ENCODE data around the gene RAX.
"Not testable (repeated sequence)": the region's sequence is repeated elsewhere in the genome, so short reads cannot be mapped to it uniquely, and the experiment has no call there.

Gene RAX

GRCh38 chr18:59261842-59262241, 11.4 kb downstream of the RAX start:
- H3K79me1 ChIP-seq (ENCODE audit: low read depth, low read length); H2BK120ac ChIP-seq (ENCODE audit: low read depth, low read length); H2AFZ ChIP-seq (ENCODE audit: low read length); H3K18ac ChIP-seq (ENCODE audit: low read length); H3K27ac ChIP-seq (replicated peaks; ENCODE audit: low read length); H3K23ac ChIP-seq (ENCODE audit: low read depth, low read length, poor library complexity); H3K4ac ChIP-seq (ENCODE audit: low read length); H3K4me2 ChIP-seq (ENCODE audit: insufficient read depth, low read length, poor library complexity, severe bottlenecking); H2AK5ac ChIP-seq (ENCODE audit: low read depth, low read length); H3K9me3 ChIP-seq (replicated peaks in 1 of 2; ENCODE audit: control insufficient read depth in 2 of 2, insufficient read depth in 1 of 2, low read depth in 1 of 2, low read length in 2 of 2); H2BK12ac ChIP-seq (ENCODE audit: low read length); DNase-seq (ENCODE audit: low spot score); H3K9ac ChIP-seq (ENCODE audit: low read depth, low read length, poor library complexity); H3K14ac ChIP-seq (ENCODE audit: low read length); H2BK5ac ChIP-seq (ENCODE audit: low read length); H3K36me3 ChIP-seq (replicated peaks in 1 of 2; ENCODE audit: control insufficient read depth in 2 of 2, insufficient read depth in 2 of 2, low read length in 2 of 2); H4K91ac ChIP-seq (ENCODE audit: low read depth, low read length, poor library complexity); H2BK15ac ChIP-seq (ENCODE audit: low read length); H4K8ac ChIP-seq (ENCODE audit: low read depth, low read length); H3K4me3 ChIP-seq (ENCODE audit: low read length in 2 of 2): not testable (repeated sequence)
- peaks cover 0 to 16% of the 10 kb centered on the region in 2 donors for H3K4me1 ChIP-seq (ENCODE audit: control insufficient read depth in 2 of 2, insufficient read depth in 1 of 2, low read depth in 1 of 2, low read length in 2 of 2)
- no CpG with 5 or more reads among the region's 3 CpGs for WGBS, 2 donors (ENCODE audit: extremely low coverage in 2 of 2, insufficient read length in 2 of 2, insufficient replicate concordance in 1 of 2)
- peaks cover 3 to 45% (median 34%) of the 10 kb centered on the region in 3 experiments for H3K27me3 ChIP-seq (ENCODE audit: control insufficient read depth in 3 of 3, insufficient read depth in 3 of 3, low read depth in 1 of 3, low read length in 3 of 3)

- H2BK120ac ChIP-seq (ENCODE audit: low read depth, low read length); H2AFZ ChIP-seq (ENCODE audit: low read length); H3K4me2 ChIP-seq (ENCODE audit: insufficient read depth, low read length, poor library complexity, severe bottlenecking); H3K4me1 ChIP-seq (ENCODE audit: control insufficient read depth in 2 of 2, insufficient read depth in 1 of 2, low read depth in 1 of 2, low read length in 2 of 2); H3K18ac ChIP-seq (ENCODE audit: low read length); H3K27me3 ChIP-seq (ENCODE audit: control insufficient read depth in 3 of 3, insufficient read depth in 3 of 3, low read depth in 1 of 3, low read length in 3 of 3); H3K23ac ChIP-seq (ENCODE audit: low read depth, low read length, poor library complexity); H3K9ac ChIP-seq (ENCODE audit: low read depth, low read length, poor library complexity); H3K36me3 ChIP-seq (replicated peaks in 1 of 2; ENCODE audit: control insufficient read depth in 2 of 2, insufficient read depth in 2 of 2, low read length in 2 of 2); H3K9me3 ChIP-seq (replicated peaks in 1 of 2; ENCODE audit: control insufficient read depth in 2 of 2, insufficient read depth in 1 of 2, low read depth in 1 of 2, low read length in 2 of 2); H3K4me3 ChIP-seq (ENCODE audit: low read length in 2 of 2); H4K8ac ChIP-seq (ENCODE audit: low read depth, low read length); H3K79me1 ChIP-seq (ENCODE audit: low read depth, low read length); H3K14ac ChIP-seq (ENCODE audit: low read length); H3K27ac ChIP-seq (replicated peaks; ENCODE audit: low read length); H4K91ac ChIP-seq (ENCODE audit: low read depth, low read length, poor library complexity); H2BK15ac ChIP-seq (ENCODE audit: low read length); DNase-seq (ENCODE audit: low spot score); H2BK12ac ChIP-seq (ENCODE audit: low read length); H2AK5ac ChIP-seq (ENCODE audit: low read depth, low read length); H2BK5ac ChIP-seq (ENCODE audit: low read length); H3K4ac ChIP-seq (ENCODE audit: low read length): not testable (repeated sequence)
- WGBS, 2 donors (ENCODE audit: extremely low coverage in 2 of 2, insufficient read length in 2 of 2, insufficient replicate concordance in 1 of 2): no CpG with 5 or more reads among the region's 30 CpGs
Measured at GRCh38 chr18:59255491-59255890, 17.8 kb downstream of the RAX start.

- Histone ChIP-seq H2BK15ac (ENCODE audit: low read length) (no peak overlapping the region), H4K91ac (ENCODE audit: low read depth, low read length, poor library complexity) (no peak overlapping the region), H2AK5ac (ENCODE audit: low read depth, low read length) (no peak overlapping the region), H3K4me2 (ENCODE audit: insufficient read depth, low read length, poor library complexity, severe bottlenecking) (no peak overlapping the region), H3K36me3 (replicated peaks in 1 of 2; ENCODE audit: control insufficient read depth in 2 of 2, insufficient read depth in 2 of 2, low read length in 2 of 2) (no peaks in the 10 kb centered on the region), H3K27ac (replicated peaks; ENCODE audit: low read length) (no peak overlapping the region), H3K9me3 (replicated peaks in 1 of 2; ENCODE audit: control insufficient read depth in 2 of 2, insufficient read depth in 1 of 2, low read depth in 1 of 2, low read length in 2 of 2) (no peaks in the 10 kb centered on the region), H3K4ac (ENCODE audit: low read length) (no peak overlapping the region), H3K9ac (ENCODE audit: low read depth, low read length, poor library complexity) (no peak overlapping the region), H2AFZ (ENCODE audit: low read length) (no peak overlapping the region), H3K79me1 (ENCODE audit: low read depth, low read length) (no peaks in the 10 kb centered on the region), H3K23ac (ENCODE audit: low read depth, low read length, poor library complexity) (no peak overlapping the region), H4K8ac (ENCODE audit: low read depth, low read length) (no peak overlapping the region), H3K4me1 (ENCODE audit: control insufficient read depth in 2 of 2, insufficient read depth in 1 of 2, low read depth in 1 of 2, low read length in 2 of 2) (no peaks in the 10 kb centered on the region), H3K18ac (ENCODE audit: low read length) (no peak overlapping the region), H2BK12ac (ENCODE audit: low read length) (no peak overlapping the region), H3K27me3 (ENCODE audit: control insufficient read depth in 3 of 3, insufficient read depth in 3 of 3, low read depth in 1 of 3, low read length in 3 of 3) (peaks cover 0 to 23% (median 0%) of the 10 kb centered on the region in 3 experiments), H2BK5ac (ENCODE audit: low read length) (no peak overlapping the region), H2BK120ac (ENCODE audit: low read depth, low read length) (no peak overlapping the region), H3K14ac (ENCODE audit: low read length) (no peak overlapping the region), H3K4me3 (ENCODE audit: low read length in 2 of 2) (no peak overlapping the region)
- no CpG with 5 or more reads among the region's 5 CpGs for WGBS, 2 donors (ENCODE audit: extremely low coverage in 2 of 2, insufficient read length in 2 of 2, insufficient replicate concordance in 1 of 2)
- no peak for DNase-seq (ENCODE audit: low spot score)
Measured at GRCh38 chr18:59249199-59249774, 24.0 kb downstream of the RAX start.

- H2AFZ ChIP-seq (ENCODE audit: low read length): no peak overlapping the region
- no peak for DNase-seq (ENCODE audit: low spot score)
- H3K36me3 ChIP-seq (replicated peaks in 1 of 2; ENCODE audit: control insufficient read depth in 2 of 2, insufficient read depth in 2 of 2, low read length in 2 of 2): no peaks in the 10 kb centered on the region
- H3K27me3 ChIP-seq (ENCODE audit: control insufficient read depth in 3 of 3, insufficient read depth in 3 of 3, low read depth in 1 of 3, low read length in 3 of 3): peaks cover 0 to 23% (median 0%) of the 10 kb centered on the region in 3 experiments
- no CpG with 5 or more reads among the region's 4 CpGs for WGBS, 2 donors (ENCODE audit: extremely low coverage in 2 of 2, insufficient read length in 2 of 2, insufficient replicate concordance in 1 of 2)
- H3K14ac ChIP-seq (ENCODE audit: low read length): no peak overlapping the region
- H3K79me1 ChIP-seq (ENCODE audit: low read depth, low read length): no peaks in the 10 kb centered on the region
- no peak overlapping the region for H3K9ac ChIP-seq (ENCODE audit: low read depth, low read length, poor library complexity)
- no peak overlapping the region for H3K4ac ChIP-seq (ENCODE audit: low read length)
- no peak overlapping the region for H4K8ac ChIP-seq (ENCODE audit: low read depth, low read length)
- H3K4me1 ChIP-seq (ENCODE audit: control insufficient read depth in 2 of 2, insufficient read depth in 1 of 2, low read depth in 1 of 2, low read length in 2 of 2): no peaks in the 10 kb centered on the region
- no peak overlapping the region for H3K4me2 ChIP-seq (ENCODE audit: insufficient read depth, low read length, poor library complexity, severe bottlenecking)
- no peak overlapping the region for H2AK5ac ChIP-seq (ENCODE audit: low read depth, low read length)
- no peak overlapping the region for H3K4me3 ChIP-seq (ENCODE audit: low read length in 2 of 2)
- no peak overlapping the region for H2BK15ac ChIP-seq (ENCODE audit: low read length)
- no peak overlapping the region for H3K18ac ChIP-seq (ENCODE audit: low read length)
- H4K91ac ChIP-seq (ENCODE audit: low read depth, low read length, poor library complexity): no peak overlapping the region
- no peak overlapping the region for H3K23ac ChIP-seq (ENCODE audit: low read depth, low read length, poor library complexity)
- H3K9me3 ChIP-seq (replicated peaks in 1 of 2; ENCODE audit: control insufficient read depth in 2 of 2, insufficient read depth in 1 of 2, low read depth in 1 of 2, low read length in 2 of 2): no peaks in the 10 kb centered on the region
- no peak overlapping the region for H2BK12ac ChIP-seq (ENCODE audit: low read length)
- H2BK5ac ChIP-seq (ENCODE audit: low read length): no peak overlapping the region
- H2BK120ac ChIP-seq (ENCODE audit: low read depth, low read length): no peak overlapping the region
- H3K27ac ChIP-seq (replicated peaks; ENCODE audit: low read length): no peak overlapping the region
Measured at GRCh38 chr18:59246796-59247195, 26.5 kb downstream of the RAX start.
